Measurements from ENCODE around the gene RPUSD1.

- TF ChIP-seq RFX5 (IDR thresholded peaks at IDR 0.05): no peak
- no peak for TF ChIP-seq CTCF (IDR thresholded peaks at IDR 0.05)
- TF ChIP-seq REST (IDR thresholded peaks at IDR 0.05): no peak
- TF ChIP-seq MYC (IDR thresholded peaks at IDR 0.05; ENCODE audit: borderline replicate concordance, low read length): no peak
Observed at GRCh38 chr16:760065-760464, 28.1 kb downstream of the RPUSD1 start.
